ENCODE results near the gene FAM20C.

Gene FAM20C

DNA sequence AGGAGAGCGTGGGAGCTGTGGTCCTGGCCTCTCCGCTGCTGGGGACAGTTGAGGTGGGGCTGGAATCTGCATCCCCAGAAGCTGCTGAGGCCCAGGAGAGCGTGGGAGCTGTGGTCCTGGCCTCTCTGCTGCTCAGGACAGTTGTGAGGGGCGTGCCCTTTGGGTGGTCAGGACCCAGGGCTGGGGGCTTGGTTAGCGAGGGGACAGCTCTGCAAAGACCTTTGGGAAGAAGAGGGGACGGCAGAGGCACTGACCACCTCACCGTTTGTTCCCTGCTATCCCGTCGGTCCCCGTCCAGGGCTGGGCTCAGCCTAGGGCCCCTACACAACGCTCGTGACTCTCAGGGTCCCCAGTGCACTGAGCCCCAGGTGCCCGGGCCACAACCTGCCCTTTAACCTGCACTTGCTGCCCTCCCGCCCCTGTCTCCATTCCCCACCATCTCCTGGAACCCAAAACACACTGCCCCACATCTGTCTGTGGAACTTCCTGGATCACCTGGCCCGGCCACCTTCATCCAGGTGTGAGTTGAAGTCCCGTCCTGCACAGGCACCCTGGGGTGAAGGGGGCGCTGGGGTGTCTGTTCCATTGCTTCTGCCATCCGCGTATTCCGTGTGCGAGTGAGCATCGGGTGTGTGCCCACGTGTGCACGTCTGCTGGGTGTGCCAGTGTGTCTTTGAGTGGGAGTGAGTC lies 111.7 kb downstream of the FAM20C start:
- no peak overlapping the region for H3K4me3 ChIP-seq (ENCODE audit: low read depth, low read length)
- DNase-seq (ENCODE audit: low read depth), result no peak
- no peak for TF ChIP-seq CTCF (IDR thresholded peaks at IDR 0.05; ENCODE audit: control insufficient read depth, extremely low read depth, insufficient read depth)

DNA sequence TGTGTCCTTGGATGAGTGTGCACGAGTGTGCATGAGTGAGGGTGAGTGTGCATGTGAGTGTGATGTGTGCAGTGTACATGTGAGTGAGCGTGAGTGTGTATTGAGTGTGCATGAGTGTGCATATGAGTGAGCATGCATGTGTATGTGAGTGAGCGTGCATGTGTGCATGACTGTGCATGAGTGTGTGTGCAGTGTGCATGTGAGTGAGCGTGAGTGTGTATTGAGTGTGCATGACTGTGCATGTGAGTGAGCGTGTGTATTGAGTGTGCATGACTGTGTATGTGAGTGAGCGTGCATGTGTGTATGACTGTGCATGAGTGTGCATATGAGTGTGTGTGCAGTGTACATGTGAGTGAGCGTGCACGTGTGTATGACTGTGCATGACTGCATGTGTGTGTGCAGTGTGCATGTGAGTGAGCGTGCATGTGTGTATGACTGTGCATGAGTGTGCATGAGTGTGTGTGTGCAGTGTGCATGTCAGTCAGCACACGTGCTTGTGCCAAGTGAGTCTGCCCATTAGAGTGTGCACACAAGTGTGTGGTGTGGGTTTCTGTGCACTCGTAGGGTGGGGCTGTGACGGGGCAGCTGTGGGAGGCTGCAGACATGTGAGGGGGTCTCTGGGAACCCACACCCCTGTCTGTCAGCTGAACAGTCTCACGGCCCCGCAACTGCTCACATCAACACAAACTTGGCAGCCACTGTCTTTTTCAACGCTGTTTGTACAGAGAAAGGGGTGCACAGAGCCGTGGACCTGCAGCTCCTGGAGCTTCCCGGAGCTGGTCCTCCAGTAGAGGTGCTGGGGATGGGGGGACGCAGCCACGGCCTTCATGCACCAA lies 112.4 kb downstream of the FAM20C start:
- DNase-seq (ENCODE audit: low read depth), result no peak
- TF ChIP-seq CTCF (IDR thresholded peaks at IDR 0.05; ENCODE audit: control insufficient read depth, extremely low read depth, insufficient read depth), result no peak
- no peak overlapping the region for H3K4me3 ChIP-seq (ENCODE audit: low read depth, low read length)

DNA sequence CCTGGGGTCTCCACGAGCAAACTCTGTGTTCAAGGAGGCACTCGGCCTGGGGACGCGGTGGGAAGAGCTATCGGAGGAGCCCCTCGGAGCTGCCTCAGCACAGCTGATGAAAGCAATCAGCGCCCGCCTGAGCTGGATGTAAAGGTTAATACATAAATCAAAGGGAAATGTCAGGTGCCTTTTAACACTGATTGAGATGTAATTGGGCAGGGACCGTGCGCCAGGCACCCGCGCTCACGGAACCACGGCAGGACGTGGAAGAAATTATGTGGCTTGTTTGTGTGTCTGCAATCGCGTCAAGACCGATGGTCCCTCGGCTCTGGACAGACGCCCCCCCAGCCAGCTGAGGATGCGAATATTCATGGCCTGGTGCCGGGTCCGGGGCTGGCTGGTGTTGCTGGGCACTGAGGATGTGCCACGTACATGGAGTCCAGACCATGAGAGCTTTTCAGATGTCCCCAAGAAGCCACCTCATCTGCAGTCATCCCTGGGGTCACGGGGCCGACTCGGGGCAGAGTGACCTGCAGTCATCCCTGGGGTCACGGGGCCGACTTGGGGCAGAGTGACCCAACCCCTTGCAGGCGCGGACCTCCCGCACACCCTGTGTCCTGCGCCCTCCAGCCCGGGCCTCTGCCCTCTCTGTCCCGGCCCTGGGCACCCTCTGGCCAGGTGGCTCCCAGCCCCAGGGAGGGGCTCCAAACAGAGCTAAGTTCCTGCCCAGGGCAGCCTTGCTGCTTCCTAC lies 113.2 kb downstream of the FAM20C start:
- H3K4me3 ChIP-seq (ENCODE audit: low read depth, low read length), result no peak overlapping the region
- DNase-seq (ENCODE audit: low read depth), result no peak
- TF ChIP-seq CTCF (IDR thresholded peaks at IDR 0.05; ENCODE audit: control insufficient read depth, extremely low read depth, insufficient read depth), result no peak

DNA sequence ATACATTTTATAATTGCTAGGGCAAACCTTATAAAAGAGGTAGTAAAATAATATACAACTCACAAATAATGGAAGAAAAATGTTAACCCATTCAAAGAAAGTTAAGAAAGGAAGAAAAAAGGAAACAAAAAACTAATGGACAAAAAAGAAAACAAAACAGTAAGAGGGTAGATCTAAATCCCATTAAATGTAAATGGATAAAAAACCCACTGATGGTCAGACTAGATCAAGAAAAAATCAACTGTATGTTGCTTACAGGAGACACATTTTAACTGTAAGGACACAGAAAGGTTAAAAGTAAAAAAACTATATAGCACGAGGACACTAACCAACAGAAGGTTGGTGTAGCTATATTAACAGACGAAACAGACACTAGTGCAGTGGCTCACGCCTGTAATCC lies 115.6 kb downstream of the FAM20C start:
- DNase-seq (ENCODE audit: low read depth), result no peak
- no peak overlapping the region for H3K4me3 ChIP-seq (ENCODE audit: low read depth, low read length)
- no peak for TF ChIP-seq CTCF (IDR thresholded peaks at IDR 0.05; ENCODE audit: control insufficient read depth, extremely low read depth, insufficient read depth)

DNA sequence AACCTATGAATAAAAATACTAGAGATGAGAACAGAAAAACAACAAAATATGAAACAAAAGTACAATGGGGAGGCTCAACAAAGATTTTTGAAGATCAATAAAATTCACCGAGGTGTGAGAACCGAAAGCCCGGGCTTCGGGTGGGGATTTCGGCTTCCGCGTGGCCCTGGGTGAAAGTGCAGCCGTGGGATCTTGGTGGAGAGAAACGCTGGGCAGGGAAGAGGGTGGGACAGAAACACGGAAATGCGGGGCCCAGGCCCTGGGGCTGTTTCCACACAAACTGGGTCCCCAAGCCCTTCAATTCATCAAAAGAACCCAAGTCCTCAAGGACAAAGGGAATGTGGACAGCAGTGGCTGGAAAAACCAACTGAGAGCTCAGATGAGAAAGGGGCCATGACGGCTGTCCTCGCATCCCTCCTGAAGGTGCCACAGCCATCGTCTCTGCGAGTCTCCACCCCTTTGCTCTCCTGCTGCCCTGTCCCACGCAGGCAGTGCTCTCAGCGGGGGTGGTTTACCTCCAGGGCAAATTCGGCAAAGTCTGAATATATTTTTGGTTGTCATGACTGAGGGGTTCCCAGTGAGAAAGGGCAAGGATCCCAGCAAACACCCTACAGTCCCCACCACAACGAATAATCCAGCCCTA lies 117.3 kb downstream of the FAM20C start:
- no peak for TF ChIP-seq CTCF (IDR thresholded peaks at IDR 0.05; ENCODE audit: control insufficient read depth, extremely low read depth, insufficient read depth)
- H3K4me3 ChIP-seq (ENCODE audit: low read depth, low read length), result no peak overlapping the region
- DNase-seq (ENCODE audit: low read depth), result no peak

Data from LNCaP clone FGC (cell line).